GM19023 (cell line): ENCODE data around the gene OAS1.
"Not testable (repeated sequence)": the region's sequence is repeated elsewhere in the genome, so short reads cannot be mapped to it uniquely, and the experiment has no call there.

ENCODE experiments used
- ATAC-seq: cut with Tn5 transposase; IDR thresholded peaks from one replicate; pipeline ENCODE4 v1.9.1; 2021; ENCODE audit warnings: mild to moderate bottlenecking, moderate library complexity; ENCODE audit not compliant: unreplicated experiment

OAS1 gene

GRCh38 chr12:112936264-112936663 is 29.5 kb downstream of the OAS1 start:
- ATAC-seq: no peak

DNA sequence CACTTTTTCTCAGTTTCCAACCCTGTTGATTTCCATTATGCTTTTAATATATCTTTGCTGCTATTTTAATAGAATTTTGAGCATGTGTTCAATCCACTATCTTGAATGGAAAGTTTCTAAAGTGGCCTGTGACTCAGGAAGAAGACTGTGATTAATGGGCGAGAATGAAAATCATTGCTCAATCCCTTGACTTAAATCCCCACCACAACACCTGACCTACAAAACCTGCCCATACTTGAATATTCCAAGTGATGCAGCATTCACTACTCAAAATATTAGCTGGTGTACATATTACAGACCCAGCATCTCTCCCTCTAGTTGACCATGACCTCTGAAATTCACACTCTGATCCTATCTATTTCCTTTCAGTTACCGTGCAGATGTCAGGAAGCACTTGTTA is 30.2 kb downstream of the OAS1 start:
- no peak for ATAC-seq

GRCh38 chr12:112937741-112938719 is 31.3 kb downstream of the OAS1 start, which contains the start of gene OAS3:
TSS of gene OAS3 (plus strand) at chr12:112938474. CDS start at chr12:112938531, 57 bp downstream.
- ATAC-seq: no peak

- ATAC-seq: no peak
These were observed 32.0 kb downstream of the OAS1 start for GRCh38 chr12:112938751-112939150.

GRCh38 chr12:112939761-112940381 is 33.1 kb downstream of the OAS1 start:
- peak; percentile 57 for ATAC-seq

DNA sequence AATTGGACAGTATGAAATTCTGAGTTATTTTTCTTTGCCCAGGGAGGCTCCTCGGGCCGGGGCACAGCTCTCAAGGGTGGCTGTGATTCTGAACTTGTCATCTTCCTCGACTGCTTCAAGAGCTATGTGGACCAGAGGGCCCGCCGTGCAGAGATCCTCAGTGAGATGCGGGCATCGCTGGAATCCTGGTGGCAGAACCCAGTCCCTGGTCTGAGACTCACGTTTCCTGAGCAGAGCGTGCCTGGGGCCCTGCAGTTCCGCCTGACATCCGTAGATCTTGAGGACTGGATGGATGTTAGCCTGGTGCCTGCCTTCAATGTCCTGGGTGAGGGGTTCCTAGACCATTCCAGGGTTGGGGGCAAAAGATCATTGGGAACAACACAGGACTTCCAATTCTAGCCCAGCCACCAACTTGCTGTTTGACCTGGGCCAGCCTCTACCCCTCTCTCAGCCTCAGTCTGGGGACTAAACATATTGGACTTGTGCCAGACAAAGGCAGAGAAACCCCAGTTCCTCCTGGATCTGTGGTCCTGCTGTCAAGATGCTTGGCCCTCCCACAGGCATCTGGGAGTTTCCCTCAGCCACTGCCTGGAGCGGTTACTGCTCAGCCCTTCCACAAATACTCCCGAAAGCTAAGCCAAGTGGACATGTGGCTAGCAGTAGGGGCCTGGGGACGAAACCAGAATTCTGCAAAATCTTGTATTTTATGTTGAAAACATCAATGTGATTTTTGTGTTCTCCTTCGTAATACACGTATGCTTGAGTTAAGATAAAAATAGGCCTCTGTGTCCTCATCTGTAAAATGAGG is 35.0 kb downstream of the OAS1 start:
- no peak for ATAC-seq

- no peak for ATAC-seq
These were observed 35.8 kb downstream of the OAS1 start for GRCh38 chr12:112942572-112942971.

DNA sequence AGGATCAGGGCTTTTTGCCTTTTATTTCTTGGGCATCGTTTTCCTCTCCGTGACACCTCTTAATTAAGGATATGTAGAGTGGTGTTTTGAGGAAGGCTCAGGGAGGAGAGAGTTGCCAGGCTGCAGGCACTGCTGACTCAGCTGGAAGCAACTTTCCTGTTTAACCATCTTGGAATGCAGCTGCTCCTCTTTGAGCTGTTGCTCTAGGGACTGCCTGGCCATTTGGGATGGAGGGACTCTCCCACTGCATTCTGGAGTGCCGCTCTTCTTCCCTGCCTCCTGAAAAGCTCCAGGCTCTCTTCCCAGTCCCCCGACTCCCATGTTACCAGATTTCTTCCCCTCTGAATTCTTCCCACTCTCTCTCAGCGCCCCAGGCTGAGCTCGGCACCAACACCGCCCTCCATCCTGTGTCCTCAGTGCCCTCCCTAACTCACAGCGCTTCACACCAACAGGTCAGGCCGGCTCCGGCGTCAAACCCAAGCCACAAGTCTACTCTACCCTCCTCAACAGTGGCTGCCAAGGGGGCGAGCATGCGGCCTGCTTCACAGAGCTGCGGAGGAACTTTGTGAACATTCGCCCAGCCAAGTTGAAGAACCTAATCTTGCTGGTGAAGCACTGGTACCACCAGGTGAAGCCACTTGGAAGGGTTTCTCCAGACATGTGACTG is 37.4 kb downstream of the OAS1 start:
- no peak for ATAC-seq

- ATAC-seq: no peak
These were observed 38.8 kb downstream of the OAS1 start for GRCh38 chr12:112945515-112945914.

- ATAC-seq: no peak
These were observed 39.7 kb downstream of the OAS1 start for GRCh38 chr12:112946236-112947000.

DNA sequence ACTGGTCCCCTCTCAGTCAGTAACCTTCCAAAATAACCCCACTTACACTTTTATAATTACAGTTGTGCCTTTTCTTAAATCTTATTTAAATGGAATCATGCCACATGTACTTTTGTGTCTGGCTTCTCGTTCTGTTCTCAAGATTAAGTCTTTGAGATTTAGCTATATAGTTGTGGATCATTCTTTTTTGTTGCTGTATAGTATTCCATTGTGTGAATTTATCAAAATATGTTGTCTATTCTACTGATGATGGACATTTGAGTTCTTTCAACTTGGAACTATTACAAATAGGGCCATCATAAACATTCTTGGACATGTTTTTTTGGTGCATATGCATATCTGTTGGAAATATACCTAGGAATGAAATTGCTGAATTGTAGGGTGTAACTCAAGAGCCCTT is 40.6 kb downstream of the OAS1 start:
- no peak for ATAC-seq

DNA sequence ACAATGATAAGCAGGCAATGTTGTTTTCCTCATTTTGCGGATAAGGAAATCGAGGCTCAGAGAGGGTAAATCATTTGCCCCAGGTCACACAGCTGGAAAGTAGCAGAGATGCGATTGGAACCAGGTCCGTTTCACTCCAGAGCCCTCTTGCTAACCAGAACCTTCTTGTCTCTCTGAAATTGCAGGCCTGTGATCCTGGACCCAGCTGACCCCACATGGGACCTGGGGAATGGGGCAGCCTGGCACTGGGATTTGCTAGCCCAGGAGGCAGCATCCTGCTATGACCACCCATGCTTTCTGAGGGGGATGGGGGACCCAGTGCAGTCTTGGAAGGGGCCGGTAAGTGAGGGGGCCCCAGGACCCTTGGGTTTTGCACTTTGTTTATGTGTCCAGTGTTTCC is 41.0 kb downstream of the OAS1 start:
- no peak for ATAC-seq

- ATAC-seq: no peak
These were observed 42.0 kb downstream of the OAS1 start for GRCh38 chr12:112948806-112949205.

DNA sequence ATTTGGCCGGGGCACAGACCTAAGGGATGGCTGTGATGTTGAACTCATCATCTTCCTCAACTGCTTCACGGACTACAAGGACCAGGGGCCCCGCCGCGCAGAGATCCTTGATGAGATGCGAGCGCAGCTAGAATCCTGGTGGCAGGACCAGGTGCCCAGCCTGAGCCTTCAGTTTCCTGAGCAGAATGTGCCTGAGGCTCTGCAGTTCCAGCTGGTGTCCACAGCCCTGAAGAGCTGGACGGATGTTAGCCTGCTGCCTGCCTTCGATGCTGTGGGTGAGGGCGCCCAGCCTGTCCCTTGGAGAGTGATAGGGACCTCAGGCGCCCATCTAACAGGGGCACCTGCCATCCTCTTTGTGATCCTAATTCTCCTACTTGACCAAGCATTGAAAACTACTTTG is 43.9 kb downstream of the OAS1 start:
- no peak for ATAC-seq

- not testable (repeated sequence) for ATAC-seq
These were observed 50.4 kb downstream of the OAS1 start for GRCh38 chr12:112957125-112957524.

GRCh38 chr12:112961074-112961473 is 54.3 kb downstream of the OAS1 start:
- ATAC-seq: no peak

DNA sequence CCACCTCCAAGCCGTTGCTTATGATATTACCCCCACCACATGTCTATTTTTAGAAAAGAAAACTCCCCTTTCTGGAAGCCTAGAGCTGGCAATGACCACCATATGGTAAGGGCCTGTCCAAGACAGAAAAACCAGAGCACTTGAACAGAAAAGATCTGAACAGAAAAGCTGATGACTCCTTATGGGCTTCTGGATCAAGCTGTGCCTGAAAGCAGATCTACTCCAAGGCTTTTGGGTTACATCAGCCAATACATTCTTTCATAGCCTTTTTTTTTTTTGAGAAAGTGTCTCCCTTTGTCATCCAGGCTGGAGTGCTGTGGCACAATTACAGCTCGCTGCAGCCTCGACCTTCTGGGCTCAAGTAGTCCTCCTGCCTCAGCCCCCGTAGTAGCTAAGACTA is 54.8 kb downstream of the OAS1 start:
- no peak for ATAC-seq

DNA sequence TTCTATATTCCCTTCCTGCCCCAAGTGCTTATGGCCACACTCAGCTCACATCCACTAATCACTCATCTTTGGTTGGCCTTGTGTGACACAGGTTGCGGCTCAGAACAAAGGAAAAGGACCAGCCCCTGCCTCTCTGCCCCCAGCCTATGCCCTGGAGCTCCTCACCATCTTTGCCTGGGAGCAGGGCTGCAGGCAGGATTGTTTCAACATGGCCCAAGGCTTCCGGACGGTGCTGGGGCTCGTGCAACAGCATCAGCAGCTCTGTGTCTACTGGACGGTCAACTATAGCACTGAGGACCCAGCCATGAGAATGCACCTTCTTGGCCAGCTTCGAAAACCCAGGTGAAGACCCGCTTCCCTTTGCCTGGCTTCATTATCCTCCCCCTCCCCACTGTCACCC is 55.8 kb downstream of the OAS1 start:
- no peak for ATAC-seq

DNA sequence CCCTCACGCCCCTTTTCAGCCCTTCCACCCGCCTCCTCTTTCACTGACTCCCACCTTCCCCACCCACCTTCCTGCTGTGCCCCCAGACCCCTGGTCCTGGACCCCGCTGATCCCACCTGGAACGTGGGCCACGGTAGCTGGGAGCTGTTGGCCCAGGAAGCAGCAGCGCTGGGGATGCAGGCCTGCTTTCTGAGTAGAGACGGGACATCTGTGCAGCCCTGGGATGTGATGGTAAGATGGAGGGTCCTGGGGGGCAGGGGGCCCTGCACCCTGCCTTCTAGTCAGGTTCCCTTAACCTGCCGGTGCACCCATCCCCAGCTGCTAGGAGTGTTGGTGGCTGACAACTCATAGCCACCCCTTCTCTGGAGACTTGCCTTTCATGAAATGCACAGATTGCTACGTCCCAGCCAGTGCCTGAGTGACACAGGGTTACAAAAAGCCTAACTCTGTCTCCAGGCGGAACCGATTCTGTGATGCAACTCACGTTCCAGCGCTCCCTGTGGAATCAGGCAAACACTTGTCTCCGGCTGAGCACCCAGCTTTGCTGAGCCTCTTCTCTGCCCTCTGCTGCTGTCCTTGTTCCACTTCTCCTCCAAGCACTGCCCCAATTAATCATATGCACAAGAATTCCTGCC is 56.6 kb downstream of the OAS1 start:
- no peak for ATAC-seq
